Endodermal cell (in vitro differentiated cells): Measurements from ENCODE around the gene LRBA. TPM values are rescaled to one million over a fixed set of nuclear protein-coding genes. Genes with fewer than 3 reads are reported as not detected.

Experiments
- DNase-seq: peaks from one replicate; pipeline ENCODE4 v3.0.0-alpha.2; 2017
- H3K27ac ChIP-seq: 2 replicates; pipeline ENCODE4 v1.5.1; 2013; ENCODE audit warnings: mild to moderate bottlenecking, low read depth, low read length, moderate library complexity
- H3K27me3 ChIP-seq: 2 replicates; pipeline ENCODE4 v1.6.1; 2013; ENCODE audit warnings: mild to moderate bottlenecking, low read length, moderate library complexity; ENCODE audit not compliant: insufficient read depth, control insufficient read depth, poor library complexity, severe bottlenecking
- H3K36me3 ChIP-seq: 2 replicates; pipeline ENCODE4 v1.7.0; 2013; ENCODE audit warnings: mild to moderate bottlenecking, low read length, moderate library complexity; ENCODE audit not compliant: control insufficient read depth, insufficient read depth
- H3K4me1 ChIP-seq: one replicate; pipeline ENCODE4 v1.7.0; 2013; ENCODE audit warnings: low read length; ENCODE audit not compliant: control insufficient read depth, insufficient read depth
- H3K4me3 ChIP-seq: 2 replicates; pipeline ENCODE4 v1.5.1; 2013; ENCODE audit warnings: mild to moderate bottlenecking, low read length, moderate library complexity
- H3K9ac ChIP-seq: 2 replicates; pipeline ENCODE4 v1.6.1; 2013; ENCODE audit warnings: mild to moderate bottlenecking, low read length, moderate library complexity; ENCODE audit not compliant: poor library complexity, severe bottlenecking; ENCODE audit errors: extremely low read depth
- H3K9me3 ChIP-seq: 2 replicates; pipeline ENCODE4 v1.6.1; 2013; ENCODE audit warnings: mild to moderate bottlenecking, low read length, moderate library complexity; ENCODE audit not compliant: control insufficient read depth
- H3K27ac Mint-ChIP-seq: 2 replicates; pipeline ENCODE4 v1.8.0; 2020; ENCODE audit warnings: mixed read lengths
- H3K27me3 Mint-ChIP-seq: 2 replicates; pipeline ENCODE4 v1.8.0; 2021; ENCODE audit warnings: mild to moderate bottlenecking, mixed read lengths; ENCODE audit not compliant: insufficient read depth
- H3K36me3 Mint-ChIP-seq: 2 replicates; pipeline ENCODE4 v1.8.0; 2020; ENCODE audit warnings: low read depth, mixed read lengths
- H3K4me1 Mint-ChIP-seq: 2 replicates; pipeline ENCODE4 v1.8.0; 2020; ENCODE audit warnings: mixed read lengths
- H3K4me3 Mint-ChIP-seq: 2 replicates; pipeline ENCODE4 v1.8.0; 2020; ENCODE audit warnings: mild to moderate bottlenecking, moderate library complexity, mixed read lengths
- H3K9me3 Mint-ChIP-seq: 2 replicates; pipeline ENCODE4 v1.8.0; 2020; ENCODE audit warnings: mild to moderate bottlenecking, mixed read lengths
- WGBS, 2 experiments: methylation state at CpG; one replicate each; pipeline versions ENCODE4 v1.1.5 to v1.1.7; 2013; ENCODE audit warnings: missing lambda C conversion rate in 2 of 2, mixed read lengths in 1 of 2; ENCODE audit not compliant: insufficient coverage in 1 of 2, insufficient read length in 1 of 2; 5-methylcytosine and 5-hydroxymethylcytosine counted together
- total RNA-seq, 2 donors: library from RNA; stranded (reverse); fragmentation: NEBNext Ultra II Directional in 1 of 2; extraction: Animal tissue kit (Norgen Biotek cat#: 25700) in 1 of 2; gene quantifications; 2 replicates in 1 of 2; 3 replicates in 1 of 2; pipeline ENCODE4 v1.2.1, GENCODE V29; 2021
- TF ChIP-seq, protein P1 (sequence below): fragments of 200-600 bp; sonication (generic); conservative IDR thresholded peaks from 2 replicates; pipeline ENCODE4 v1.5.0; 2021; ENCODE audit warnings: antibody characterized with exemption, mild to moderate bottlenecking

LRBA gene
- total RNA-seq, 2 donors from 2014 or later, result 77.3 to 95.9 TPM

DNA sequence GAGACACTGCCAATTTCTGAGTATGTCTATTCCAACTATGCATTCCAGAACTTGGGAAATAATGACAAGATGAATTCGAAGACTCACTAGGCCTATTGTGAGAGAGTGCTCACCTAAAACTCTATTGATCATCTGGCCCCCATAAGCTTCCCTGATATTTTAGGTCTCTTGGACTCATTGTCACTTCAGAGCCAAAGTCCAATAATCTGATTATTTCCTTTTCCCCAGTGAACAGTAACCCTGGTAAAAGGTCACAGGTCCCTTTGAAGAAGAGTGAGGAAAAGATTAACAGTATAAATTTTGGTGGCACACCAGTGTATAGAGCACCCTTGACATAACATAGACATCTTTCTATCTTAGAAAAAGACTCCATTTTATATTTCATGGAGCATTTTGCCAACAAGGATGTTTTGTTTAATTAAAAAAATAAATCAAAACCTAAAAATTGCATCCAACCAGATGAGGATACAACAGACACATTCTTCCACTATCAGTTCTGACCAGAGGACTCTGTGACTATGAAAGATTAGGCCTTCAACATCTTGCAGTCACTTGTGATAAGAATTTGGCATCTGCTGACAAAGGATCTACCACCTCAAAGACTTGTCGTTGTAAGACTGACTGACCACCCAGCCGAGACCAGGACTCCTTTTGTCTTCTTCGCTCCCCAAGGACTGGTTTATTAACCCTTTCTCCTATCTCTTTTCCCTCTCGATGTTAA is 241.2 kb downstream of the LRBA start:
- Mint-ChIP-seq H3K4me3 (no peak overlapping the region), H3K9me3 (no peaks in the 10 kb centered on the region), H3K27me3 (no peaks in the 10 kb centered on the region), H3K27ac (no peak overlapping the region), H3K4me1 (peaks cover 14% of the 10 kb centered on the region), H3K36me3 (peaks cover 2% of the 10 kb centered on the region)
- Histone ChIP-seq H3K4me3 (no peak overlapping the region), H3K36me3 (peaks cover 5% of the 10 kb centered on the region), H3K4me1 (peaks cover 13% of the 10 kb centered on the region), H3K9ac (no peak overlapping the region), H3K27me3 (no peaks in the 10 kb centered on the region), H3K27ac (no peak overlapping the region), H3K9me3 (no peaks in the 10 kb centered on the region)
- DNase-seq, result no peak
- 33 to 47% methylated on average over 3 to 4 of the region's 5 CpGs for WGBS, 2 experiments
- TF ChIP-seq, protein P1, sequence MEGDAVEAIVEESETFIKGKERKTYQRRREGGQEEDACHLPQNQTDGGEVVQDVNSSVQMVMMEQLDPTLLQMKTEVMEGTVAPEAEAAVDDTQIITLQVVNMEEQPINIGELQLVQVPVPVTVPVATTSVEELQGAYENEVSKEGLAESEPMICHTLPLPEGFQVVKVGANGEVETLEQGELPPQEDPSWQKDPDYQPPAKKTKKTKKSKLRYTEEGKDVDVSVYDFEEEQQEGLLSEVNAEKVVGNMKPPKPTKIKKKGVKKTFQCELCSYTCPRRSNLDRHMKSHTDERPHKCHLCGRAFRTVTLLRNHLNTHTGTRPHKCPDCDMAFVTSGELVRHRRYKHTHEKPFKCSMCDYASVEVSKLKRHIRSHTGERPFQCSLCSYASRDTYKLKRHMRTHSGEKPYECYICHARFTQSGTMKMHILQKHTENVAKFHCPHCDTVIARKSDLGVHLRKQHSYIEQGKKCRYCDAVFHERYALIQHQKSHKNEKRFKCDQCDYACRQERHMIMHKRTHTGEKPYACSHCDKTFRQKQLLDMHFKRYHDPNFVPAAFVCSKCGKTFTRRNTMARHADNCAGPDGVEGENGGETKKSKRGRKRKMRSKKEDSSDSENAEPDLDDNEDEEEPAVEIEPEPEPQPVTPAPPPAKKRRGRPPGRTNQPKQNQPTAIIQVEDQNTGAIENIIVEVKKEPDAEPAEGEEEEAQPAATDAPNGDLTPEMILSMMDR, result no peak

DNA sequence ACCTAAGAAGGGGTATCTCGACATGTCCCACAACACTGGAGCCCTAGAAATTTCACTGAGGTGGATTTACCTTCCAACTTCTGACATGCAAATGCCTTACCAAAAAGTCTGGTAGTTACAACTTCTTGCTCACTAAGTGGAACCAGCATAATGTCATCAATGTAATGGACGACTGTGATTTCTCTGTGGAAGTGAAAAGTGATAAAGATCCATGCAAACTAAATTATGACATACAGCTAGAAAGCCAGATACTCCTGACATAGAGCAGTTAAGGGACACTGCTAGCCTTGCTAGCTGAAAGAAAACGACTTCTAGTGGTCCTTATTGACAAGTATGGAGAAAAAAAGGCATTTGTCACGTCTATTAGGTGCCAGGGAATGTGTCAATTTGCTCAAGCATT is 242.1 kb downstream of the LRBA start:
- no peak overlapping the region for H3K4me3 ChIP-seq
- TF ChIP-seq, protein P1, result no peak
- Mint-ChIP-seq H3K4me3 (no peak overlapping the region), H3K27me3 (no peaks in the 10 kb centered on the region), H3K4me1 (peaks cover 14% of the 10 kb centered on the region), H3K36me3 (peaks cover 2% of the 10 kb centered on the region), H3K9me3 (no peaks in the 10 kb centered on the region), H3K27ac (no peak overlapping the region)
- H3K4me1 ChIP-seq, result peaks cover 13% of the 10 kb centered on the region
- WGBS, 2 experiments, result 92 to 98% methylated on average over 4 of the region's 4 CpGs
- H3K27ac ChIP-seq, result no peak overlapping the region
- no peaks in the 10 kb centered on the region for H3K27me3 ChIP-seq
- DNase-seq, result no peak
- no peak overlapping the region for H3K9ac ChIP-seq
- no peaks in the 10 kb centered on the region for H3K9me3 ChIP-seq
- H3K36me3 ChIP-seq, result peaks cover 5% of the 10 kb centered on the region

DNA sequence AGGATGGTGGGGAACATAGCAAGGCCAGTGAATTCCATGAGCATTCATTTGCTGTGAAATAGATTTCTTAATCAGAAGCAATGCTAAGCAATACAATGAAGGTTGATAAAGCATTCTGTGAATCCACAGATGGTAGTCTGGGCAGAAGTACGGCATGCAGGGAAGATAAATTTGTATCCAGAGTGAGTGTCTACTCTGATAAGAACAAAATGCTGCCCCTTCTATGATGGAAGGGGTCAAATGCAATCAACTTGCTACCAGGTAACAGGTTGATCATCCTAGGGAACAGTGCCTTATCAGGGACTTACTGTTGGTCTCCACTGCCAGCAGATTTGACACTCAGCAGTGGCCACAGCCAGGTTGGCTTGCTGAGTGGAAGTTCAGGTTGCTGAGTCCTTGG is 243.7 kb downstream of the LRBA start:
- no peak for DNase-seq
- WGBS, 2 experiments, result 90 to 100% methylated on average over 1 of the region's 1 CpG
- no peaks in the 10 kb centered on the region for H3K9me3 Mint-ChIP-seq
- no peaks in the 10 kb centered on the region for H3K27me3 ChIP-seq
- H3K36me3 ChIP-seq, result peaks cover 5% of the 10 kb centered on the region
- no peaks in the 10 kb centered on the region for H3K9me3 ChIP-seq
- H3K4me1 Mint-ChIP-seq, result peaks cover 14% of the 10 kb centered on the region
- TF ChIP-seq, protein P1, result no peak
- H3K4me1 ChIP-seq, result peaks cover 13% of the 10 kb centered on the region
- H3K4me3 Mint-ChIP-seq, result no peak overlapping the region
- no peak overlapping the region for H3K4me3 ChIP-seq
- no peaks in the 10 kb centered on the region for H3K27me3 Mint-ChIP-seq
- H3K9ac ChIP-seq, result no peak overlapping the region
- no peak overlapping the region for H3K27ac Mint-ChIP-seq
- no peaks in the 10 kb centered on the region for H3K36me3 Mint-ChIP-seq
- H3K27ac ChIP-seq, result no peak overlapping the region
